ENCODE measurements around the gene MAP2K1. TPM values are rescaled to one million over a fixed set of nuclear protein-coding genes. Genes with fewer than 3 reads are reported as not detected.

The MAP2K1 gene
- total and polyA plus RNA-seq, 9 of the 15 experiments (the other 6 are each of a cell fraction or from before 2014, with no cell fraction given): 7.5 to 58.3 (median 30.0) TPM

DNA sequence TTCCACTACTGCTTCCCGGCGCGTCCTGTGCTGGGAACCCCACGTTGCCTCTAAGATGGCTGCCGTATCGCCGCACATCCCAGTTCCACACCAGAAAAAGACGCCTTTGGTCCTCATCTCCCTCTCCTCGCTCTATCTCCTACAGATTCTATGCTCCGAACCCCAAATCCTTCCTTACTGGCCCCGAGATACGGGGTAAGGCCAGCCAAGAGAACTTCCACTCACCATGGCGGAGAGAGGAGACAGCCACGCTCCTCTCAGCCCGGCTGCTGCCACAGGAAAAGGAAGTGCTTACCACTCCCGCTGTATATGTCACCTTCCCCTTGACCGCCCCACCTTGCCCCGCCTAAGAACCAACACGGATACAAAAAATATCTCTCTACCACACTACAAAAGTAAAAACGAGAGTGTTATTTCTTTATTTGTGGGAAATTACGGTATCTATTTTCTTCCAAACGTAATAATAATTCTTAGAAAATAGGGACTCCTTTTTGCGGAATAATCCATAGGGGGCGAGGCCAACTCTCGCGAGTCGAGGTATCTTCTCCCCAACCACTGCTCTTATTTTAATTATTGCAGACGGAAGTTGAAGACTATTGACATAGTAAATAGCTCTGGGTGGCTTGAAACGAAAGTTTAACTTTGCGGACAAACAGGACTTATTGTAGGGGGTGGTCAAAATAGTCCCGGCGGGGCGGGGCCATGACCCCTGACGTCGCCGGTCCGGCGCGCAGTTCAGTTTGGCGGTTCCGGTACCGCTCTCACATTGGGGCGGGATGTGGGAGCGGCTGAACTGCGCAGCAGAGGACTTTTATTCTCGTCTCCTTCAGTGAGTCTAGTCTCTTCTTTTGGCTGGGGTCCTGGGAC lies 118.1 kb downstream of the MAP2K1 start, which contains the start of the genes RPL4 and ZWILCH (continued):
- TF ChIP-seq RFX7 (CRISPR knock-in tag; IDR thresholded peaks at IDR 0.05) (no peak), SMARCC2 (IDR thresholded peaks at IDR 0.05; ENCODE audit: low read depth) (no peak; the same call in 1 of the 2 replicates), ZBTB17 (CRISPR knock-in tag; IDR thresholded peaks at IDR 0.05) (no peak), CC2D1A (IDR thresholded peaks at IDR 0.05) (peak; percentile 61; the same call in 1 of the 2 replicates), NRF1 (conservative IDR thresholded peaks at IDR 0.05 in 1 of 2, IDR thresholded peaks at IDR 0.05 in 1 of 2) (peak; percentile 65 to 75), ZNF583 (CRISPR knock-in tag; IDR thresholded peaks at IDR 0.05) (no peak), POLR2B (IDR thresholded peaks at IDR 0.05; ENCODE audit: low read depth, partially characterized antibody) (peak; percentile 99)
- TF ChIP-seq, protein P1, sequence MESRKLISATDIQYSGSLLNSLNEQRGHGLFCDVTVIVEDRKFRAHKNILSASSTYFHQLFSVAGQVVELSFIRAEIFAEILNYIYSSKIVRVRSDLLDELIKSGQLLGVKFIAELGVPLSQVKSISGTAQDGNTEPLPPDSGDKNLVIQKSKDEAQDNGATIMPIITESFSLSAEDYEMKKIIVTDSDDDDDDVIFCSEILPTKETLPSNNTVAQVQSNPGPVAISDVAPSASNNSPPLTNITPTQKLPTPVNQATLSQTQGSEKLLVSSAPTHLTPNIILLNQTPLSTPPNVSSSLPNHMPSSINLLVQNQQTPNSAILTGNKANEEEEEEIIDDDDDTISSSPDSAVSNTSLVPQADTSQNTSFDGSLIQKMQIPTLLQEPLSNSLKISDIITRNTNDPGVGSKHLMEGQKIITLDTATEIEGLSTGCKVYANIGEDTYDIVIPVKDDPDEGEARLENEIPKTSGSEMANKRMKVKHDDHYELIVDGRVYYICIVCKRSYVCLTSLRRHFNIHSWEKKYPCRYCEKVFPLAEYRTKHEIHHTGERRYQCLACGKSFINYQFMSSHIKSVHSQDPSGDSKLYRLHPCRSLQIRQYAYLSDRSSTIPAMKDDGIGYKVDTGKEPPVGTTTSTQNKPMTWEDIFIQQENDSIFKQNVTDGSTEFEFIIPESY (CRISPR knock-in tag; IDR thresholded peaks at IDR 0.05): no peak; the same call in 1 of the 2 replicates
- TF ChIP-seq, protein P2, sequence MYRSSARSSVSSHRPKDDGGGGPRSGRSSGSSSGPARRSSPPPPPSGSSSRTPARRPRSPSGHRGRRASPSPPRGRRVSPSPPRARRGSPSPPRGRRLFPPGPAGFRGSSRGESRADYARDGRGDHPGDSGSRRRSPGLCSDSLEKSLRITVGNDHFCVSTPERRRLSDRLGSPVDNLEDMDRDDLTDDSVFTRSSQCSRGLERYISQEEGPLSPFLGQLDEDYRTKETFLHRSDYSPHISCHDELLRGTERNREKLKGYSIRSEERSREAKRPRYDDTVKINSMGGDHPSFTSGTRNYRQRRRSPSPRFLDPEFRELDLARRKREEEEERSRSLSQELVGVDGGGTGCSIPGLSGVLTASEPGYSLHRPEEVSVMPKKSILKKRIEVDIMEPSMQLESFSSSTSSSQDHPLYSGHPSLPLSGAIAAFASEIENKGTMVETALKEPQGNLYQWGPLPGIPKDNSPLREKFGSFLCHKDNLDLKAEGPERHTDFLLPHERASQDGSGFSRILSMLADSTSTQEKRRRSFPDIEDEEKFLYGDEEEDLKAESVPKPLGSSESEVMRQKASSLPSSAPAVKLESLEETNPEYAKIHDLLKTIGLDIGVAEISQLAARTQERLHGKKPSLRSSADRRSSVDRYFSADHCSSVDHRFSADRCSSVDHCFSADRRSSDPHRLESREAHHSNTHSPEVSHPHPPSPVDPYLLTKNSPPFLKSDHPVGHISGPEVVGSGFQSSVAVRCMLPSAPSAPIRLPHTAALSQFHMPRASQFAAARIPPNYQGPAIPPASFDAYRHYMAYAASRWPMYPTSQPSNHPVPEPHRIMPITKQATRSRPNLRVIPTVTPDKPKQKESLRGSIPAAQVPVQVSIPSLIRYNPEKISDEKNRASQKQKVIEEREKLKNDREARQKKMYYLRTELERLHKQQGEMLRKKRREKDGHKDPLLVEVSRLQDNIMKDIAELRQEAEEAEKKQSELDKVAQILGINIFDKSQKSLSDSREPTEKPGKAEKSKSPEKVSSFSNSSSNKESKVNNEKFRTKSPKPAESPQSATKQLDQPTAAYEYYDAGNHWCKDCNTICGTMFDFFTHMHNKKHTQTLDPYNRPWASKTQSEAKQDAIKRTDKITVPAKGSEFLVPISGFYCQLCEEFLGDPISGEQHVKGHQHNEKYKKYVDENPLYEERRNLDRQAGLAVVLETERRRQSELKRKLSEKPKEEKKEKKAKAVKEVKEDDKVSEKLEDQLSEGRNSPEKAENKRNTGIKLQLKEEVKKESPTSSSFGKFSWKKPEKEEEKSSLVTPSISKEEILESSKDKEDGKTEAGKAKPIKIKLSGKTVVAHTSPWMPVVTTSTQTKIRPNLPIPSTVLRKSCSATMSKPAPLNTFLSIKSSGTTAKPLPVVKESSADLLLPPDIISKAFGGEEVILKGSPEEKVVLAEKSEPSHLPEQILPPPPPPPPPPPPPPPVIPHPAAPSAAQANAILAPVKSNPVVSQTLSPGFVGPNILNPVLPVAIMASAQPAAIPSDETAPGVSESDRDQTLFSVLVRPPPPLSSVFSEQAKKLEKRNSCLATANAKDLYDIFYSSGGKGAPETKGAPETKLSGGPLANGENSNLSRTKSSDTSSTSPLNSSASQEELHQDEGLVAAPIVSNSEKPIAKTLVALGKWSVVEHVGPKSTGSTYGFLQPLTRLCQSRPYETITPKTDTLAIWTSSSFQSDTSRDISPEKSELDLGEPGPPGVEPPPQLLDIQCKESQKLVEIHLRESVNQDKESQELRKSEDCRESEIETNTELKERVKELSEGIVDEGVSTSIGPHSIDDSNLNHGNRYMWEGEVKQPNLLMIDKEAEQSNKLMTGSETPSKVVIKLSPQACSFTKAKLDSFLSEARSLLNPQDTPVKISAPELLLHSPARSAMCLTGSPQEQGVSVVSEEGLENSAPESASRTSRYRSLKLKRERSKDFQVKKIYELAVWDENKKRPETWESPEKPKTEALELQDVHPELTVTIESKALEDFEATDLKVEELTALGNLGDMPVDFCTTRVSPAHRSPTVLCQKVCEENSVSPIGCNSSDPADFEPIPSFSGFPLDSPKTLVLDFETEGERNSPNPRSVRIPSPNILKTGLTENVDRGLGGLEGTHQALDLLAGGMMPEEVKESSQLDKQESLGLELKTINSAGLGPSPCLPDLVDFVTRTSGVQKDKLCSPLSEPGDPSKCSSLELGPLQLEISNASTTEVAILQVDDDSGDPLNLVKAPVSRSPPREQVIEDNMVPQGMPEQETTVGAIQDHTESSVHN (IDR thresholded peaks at IDR 0.05; ENCODE audit: borderline replicate concordance in 1 of 2, low read depth in 1 of 2): peak in 1 of 2 experiments; percentile 79; a peak in 2 of 4 replicates
- TF ChIP-seq, protein P3, sequence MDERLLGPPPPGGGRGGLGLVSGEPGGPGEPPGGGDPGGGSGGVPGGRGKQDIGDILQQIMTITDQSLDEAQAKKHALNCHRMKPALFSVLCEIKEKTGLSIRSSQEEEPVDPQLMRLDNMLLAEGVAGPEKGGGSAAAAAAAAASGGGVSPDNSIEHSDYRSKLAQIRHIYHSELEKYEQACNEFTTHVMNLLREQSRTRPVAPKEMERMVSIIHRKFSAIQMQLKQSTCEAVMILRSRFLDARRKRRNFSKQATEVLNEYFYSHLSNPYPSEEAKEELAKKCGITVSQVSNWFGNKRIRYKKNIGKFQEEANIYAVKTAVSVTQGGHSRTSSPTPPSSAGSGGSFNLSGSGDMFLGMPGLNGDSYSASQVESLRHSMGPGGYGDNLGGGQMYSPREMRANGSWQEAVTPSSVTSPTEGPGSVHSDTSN (CRISPR knock-in tag; IDR thresholded peaks at IDR 0.05; ENCODE audit: low read depth): no peak
- TF ChIP-seq, protein P3 (tag; conservative IDR thresholded peaks at IDR 0.05; ENCODE audit: low read depth): 0 out of 2 replicates have a peak, but pooled peaks have one; percentile 28
- TF ChIP-seq, protein P4, sequence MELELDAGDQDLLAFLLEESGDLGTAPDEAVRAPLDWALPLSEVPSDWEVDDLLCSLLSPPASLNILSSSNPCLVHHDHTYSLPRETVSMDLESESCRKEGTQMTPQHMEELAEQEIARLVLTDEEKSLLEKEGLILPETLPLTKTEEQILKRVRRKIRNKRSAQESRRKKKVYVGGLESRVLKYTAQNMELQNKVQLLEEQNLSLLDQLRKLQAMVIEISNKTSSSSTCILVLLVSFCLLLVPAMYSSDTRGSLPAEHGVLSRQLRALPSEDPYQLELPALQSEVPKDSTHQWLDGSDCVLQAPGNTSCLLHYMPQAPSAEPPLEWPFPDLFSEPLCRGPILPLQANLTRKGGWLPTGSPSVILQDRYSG (tag; conservative IDR thresholded peaks at IDR 0.05; ENCODE audit: low read depth): no peak
